IPS-NIHi7 (cell line): ENCODE measurements around the gene ANKH.

ENCODE experiments used
- DNase-seq: peaks from one replicate; pipeline ENCODE4 v3.0.0; 2012; ENCODE audit warnings: mixed read lengths; ENCODE audit errors: extremely low spot score

ANKH gene

DNA sequence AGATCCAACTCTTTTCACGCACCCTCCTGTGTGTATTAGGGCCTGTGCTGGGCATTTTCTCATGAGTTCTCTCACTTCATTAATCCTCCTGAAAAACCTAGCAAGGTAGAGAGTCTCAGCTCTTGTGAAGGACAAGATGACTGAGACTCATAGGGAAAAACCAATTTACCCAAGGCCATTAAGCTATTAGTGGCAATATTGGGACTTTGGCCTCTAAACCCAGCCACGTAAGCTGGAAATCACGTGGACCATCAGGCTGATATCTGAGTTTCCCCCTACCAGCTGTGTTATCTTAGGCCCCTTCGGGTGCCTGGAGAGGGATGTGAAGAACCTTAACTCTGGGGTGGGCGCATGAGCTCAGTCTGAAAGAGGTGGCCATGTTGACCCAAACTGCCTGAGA lies 80.7 kb downstream of the ANKH start:
- no peak for DNase-seq

DNA sequence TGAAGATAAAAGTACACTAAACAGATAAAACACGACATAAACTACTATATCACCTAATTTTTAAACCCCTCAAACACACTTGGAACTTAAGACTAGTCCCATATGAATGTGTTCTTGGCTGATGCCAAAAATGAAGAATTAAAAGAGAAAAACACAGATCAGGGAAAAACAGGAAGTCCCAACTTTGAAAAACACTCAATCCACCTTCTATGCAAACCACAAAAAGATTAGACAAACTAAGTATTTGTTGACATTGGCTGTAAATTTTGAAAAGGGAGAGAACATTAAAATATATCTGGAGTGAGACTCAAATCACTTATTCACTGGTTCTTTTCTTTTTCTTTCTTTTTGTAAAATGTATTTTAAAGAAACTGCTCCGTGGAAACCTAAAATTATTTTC lies 81.4 kb downstream of the ANKH start:
- no peak for DNase-seq

DNA sequence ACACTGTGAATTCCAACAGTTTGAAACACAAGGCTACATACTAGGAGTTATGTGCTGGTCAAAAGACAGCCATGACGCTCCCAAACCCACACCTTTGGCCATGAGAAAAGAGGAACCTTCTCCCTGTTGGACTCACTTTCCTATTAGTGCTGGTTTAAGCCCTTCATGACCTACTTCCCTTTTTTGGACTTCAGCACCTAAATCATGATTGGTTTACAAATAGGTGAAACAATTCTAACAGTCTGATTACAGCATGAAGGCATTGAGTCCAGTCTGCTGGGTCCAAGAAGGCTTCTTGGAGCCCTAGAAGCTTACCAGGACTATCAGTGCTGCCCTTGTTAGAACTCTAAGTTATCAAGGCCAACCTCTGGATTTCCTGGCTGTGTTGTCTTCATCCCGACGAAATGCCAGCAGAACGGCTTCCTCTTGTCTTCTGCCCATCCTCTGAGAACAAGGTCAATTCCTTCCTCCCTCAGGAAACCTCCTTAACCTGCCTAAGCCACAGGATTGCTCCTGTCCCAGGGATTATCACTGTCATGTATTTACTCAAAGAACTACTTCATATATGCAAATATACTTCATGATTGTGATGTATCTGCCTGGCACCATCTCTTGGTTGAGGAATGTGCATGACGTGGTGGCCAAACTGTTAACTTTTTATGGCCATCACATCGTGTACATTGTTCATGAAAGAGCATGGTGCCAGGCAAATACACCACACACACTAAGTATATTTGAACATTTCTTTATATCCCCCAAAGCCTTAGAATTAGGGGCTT lies 83.6 kb downstream of the ANKH start:
- no peak for DNase-seq

DNA sequence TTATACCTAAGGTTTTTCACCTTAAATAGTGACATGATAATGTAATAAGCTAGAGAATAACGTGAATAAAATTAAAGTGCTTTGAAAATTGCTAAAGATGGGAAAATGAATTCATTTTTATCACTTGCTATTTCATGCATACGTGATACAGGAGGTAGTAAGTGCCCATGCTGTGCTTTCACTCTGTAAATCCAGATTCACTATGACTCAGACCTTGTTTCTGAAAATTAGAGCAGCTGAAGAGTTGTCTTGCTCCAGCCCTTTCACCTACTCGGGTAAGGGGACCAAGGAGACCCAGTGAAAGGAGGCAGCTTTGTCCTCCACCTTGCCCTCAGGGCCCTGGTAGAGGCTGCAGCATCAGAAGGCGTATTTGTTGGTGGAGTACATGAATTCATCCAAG lies 87.9 kb downstream of the ANKH start:
- DNase-seq: no peak

DNA sequence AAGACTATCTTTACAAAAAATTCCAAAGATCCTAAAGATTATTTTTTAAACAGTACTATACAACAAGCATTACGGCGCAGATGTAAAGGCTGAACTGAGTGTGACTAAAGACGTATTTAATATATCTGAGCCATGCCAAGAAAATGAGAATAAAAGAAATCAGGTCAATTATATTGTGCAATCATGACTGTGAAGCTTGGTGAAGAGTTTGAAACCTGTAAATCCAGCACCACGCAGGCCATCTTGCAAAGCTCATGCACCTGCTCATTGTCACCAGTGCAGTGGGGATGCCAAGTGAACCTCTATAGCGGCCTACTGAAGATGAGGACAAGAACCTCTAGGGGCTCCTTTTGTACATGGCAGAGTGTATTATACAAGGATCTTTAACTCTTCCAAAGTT lies 89.0 kb downstream of the ANKH start:
- DNase-seq: no peak

DNA sequence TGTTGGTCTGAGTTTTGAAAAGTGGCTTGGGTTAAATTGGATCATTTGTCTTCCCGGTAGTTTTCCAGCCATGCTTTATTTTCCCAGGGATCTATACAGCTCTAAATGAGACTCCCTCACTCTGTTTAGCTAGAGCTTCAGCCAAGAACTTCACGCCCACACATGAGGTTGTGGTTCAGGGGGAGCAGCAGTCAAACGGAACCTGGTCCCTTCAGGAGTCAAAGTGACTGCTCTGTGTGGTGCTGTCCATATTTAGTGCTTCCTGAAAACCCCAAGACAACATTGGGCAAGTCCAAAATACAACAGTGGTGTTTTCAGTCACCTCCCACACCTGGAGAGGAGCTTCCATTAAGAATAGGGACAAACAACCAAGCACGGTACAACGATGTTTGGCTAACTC lies 90.5 kb downstream of the ANKH start:
- DNase-seq: no peak

DNA sequence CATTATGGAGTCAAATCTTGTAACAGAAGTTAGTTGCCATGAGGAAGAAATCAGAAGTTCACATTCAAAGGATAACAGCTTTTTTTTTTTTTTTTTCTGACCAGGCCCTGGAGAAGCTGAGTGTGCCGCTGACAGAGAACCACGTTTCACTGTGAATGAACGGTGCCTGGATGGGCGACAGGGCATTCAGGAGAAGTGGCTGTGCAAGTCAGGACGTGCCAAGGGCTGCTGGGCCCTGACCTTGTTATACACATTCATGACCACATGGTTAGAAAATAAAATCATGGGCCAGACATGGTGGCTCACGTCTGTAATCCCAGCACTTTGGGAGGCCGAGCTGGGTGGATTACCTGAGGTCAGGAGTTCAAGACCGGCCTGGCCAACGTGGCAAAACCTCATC lies 91.6 kb downstream of the ANKH start:
- no peak for DNase-seq

DNA sequence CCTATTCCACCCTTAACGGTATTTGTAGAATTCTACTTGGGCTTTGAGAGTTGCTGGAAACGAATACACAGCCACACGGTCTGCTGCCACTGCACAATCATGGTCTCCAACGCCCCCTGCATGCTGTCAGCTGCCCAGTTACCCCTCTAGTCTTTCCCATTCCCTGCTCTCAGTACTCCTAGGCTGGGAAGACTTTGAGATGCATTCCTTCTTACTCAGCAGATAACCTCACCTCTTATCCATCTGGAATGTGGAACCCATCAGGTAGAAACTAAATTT lies 92.8 kb downstream of the ANKH start:
- DNase-seq: peak; percentile 46

DNA sequence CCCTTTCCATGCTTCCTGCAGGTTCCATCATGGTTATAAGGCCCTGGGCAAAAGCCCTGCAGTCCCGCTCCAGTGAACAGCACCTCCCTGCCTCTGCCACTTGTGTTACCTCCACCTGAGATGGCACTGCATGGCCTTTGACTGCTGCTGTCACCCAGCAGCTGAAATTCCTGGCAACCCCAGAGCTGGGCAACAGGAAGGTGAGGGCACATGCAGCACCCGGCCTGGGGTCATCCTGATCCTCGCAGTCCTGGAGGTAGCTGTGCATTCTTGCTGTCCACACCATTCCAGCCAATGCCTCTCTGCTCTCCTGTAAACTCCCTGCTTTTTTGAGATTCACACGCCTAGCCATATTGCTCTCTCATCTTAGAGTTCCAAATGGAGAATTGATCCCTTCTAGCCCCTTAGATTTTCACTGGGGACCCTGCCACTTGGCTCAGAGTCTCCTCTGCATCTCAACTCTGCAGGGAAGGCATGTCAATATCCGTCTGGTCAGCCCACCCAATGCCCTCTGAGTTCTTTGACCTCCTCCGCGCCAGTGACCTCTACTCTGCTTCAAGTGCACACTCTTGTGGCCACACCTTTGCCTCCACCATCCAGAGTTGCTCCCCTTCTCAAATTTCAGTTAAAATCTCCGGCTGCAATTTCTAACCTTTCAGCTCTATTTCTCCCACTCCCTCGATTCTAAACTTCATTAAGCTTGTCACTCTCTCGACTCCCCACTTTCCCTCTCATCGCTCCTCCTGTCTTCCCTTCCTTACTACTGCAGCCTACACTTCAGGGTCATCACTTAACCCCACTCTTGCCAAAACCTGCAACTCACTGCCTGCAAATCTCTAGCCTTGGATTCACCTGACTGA lies 93.4 kb downstream of the ANKH start:
- no peak for DNase-seq

DNA sequence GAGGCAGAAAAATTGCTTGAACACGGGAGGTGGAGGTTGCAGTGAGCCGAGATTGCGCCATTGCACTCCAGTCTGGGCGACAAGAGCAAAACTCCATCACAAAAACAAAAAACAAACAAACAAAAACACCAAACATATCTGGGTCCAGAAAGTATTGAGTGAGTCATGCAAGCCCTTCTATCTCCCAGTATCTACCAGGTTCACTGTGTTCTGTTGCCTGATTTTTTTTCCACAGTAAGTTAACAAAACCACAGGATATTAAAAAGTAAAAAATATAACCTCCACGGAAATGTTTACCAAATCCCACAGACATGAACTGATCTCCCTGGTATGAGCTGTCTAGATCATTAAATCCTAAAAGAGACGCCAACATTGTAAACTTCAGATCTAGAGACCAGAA lies 94.4 kb downstream of the ANKH start:
- no peak for DNase-seq

DNA sequence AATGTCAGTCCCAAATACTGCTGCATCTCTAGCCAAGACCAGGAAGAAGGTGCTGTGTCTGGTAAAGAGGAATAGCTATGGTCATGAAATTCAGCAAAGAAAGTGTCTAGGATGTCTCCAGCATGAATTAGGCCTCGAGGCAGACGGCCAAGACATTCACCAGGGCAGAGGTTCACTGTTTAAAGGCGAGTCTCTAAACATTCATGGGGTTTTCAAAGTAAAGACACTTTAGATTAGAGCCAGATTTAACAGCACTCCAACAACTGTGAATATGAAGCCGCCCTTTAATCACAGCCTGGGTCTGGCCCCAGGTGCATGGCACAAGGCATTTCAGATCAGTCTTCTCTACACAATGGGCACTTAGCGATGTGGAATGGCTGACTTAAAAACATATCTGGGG lies 95.0 kb downstream of the ANKH start:
- DNase-seq: no peak

DNA sequence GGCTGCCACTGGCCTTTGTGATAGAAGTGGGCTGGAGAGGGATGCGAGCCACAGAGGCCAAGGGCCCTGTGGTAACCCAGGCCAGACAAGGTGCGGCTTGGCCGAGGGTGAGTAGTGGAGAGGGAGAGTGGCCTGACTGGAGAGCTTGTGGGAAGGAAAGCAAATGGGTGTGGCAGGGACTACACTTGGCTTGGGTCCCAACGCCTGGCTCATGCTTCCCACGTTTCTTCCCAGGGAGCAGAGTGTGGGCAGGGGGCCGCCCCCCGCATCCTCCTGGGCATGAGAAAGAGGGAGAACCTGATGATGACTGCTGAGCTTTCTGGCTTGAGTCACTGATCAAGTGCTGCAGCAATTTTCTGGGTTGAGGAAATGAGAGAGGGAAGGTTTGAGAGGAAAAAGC lies 95.7 kb downstream of the ANKH start:
- DNase-seq: no peak

DNA sequence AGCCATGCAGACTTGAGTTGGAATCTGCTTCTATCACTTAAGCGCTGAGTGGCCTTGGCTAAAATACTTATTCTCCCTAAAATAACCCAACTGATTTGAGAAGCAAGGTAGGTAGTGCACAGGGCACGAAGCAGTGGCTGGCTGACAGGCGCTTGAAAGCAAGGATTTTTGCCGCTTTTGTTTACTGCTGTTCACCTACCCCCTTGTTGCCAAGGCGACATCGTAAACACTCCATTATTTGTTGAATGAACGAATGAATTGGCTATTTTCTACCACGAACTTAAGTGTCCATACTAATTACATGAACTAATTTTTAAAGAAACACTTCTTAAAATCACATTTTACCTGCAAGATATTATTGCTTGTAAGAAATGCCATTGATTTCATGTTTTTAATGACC lies 98.0 kb downstream of the ANKH start:
- DNase-seq: peak; percentile 33

DNA sequence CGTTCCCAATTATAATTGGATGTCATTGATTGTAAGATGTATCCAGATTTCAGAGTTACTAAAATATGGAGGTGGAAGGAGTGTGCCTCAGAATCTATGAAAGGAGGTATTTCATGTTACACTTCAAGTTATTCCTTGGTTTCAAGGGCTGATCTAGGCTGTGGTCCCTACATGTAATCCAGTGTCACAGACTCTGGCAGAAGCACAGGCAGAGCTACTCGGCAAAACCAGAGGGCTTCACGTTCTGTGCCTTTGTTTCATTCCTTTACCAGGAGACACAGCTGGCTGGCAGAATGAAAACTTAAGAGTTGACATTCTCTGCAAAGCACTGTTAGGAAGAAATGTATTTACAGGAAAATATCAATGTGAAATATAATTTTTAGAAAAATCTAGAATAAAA lies 99.6 kb downstream of the ANKH start:
- DNase-seq: no peak

DNA sequence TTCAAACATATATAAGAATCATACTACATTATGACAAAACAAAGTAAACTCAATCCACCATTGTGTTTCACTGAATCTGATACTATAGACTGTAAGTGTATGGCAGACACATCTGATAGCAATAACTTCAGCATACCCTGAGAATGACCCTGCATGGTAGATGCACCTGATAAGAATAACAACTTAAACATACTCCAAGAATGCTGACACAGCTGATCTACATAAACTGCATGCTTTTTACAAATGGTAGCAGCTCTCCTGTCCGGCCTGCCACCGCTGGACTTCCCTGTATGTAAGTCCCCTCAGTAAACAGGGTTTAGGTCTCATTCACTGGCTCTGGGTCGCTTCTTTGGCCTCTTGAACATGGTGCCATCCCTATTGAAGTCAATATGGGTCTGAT lies 100.4 kb downstream of the ANKH start:
- no peak for DNase-seq

DNA sequence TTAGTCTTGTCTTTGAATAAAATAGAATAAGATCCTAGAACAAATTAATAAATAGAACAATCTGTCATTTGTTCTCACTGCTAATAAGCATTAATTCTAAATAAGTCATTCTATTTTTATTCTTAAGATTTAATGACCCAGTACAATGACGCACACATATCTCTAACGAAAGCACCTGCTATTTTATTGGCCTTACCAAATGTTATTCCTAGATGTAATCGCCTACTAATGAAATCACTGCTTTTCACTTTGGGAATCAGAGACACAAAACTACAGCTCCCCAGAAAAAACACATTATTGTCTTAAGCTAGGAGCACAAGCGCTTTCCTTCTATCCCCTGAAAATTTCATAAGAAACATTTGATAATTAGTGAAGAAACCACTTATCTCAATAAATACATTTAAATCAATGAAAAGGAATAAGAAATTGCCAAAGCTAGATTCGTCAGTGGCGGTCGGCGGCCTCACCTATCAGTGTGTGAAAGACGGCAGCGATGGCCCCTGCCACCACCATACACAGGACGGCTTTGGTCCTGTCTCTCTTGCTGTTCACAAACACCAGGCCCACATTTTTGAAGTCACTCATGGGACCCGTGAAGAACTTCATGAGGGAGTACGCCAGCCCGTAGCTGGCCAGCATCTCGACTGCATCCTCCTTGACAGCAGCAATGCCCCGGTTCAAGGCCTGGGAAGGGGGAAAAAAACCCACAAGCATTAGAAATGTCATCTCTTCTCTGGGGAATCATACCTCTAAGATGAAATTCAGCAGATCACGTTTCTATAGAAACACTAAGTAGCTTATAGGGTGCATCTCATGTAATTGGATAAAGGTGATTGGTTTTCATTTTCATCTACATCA lies 102.8 kb downstream of the ANKH start:
- no peak for DNase-seq

DNA sequence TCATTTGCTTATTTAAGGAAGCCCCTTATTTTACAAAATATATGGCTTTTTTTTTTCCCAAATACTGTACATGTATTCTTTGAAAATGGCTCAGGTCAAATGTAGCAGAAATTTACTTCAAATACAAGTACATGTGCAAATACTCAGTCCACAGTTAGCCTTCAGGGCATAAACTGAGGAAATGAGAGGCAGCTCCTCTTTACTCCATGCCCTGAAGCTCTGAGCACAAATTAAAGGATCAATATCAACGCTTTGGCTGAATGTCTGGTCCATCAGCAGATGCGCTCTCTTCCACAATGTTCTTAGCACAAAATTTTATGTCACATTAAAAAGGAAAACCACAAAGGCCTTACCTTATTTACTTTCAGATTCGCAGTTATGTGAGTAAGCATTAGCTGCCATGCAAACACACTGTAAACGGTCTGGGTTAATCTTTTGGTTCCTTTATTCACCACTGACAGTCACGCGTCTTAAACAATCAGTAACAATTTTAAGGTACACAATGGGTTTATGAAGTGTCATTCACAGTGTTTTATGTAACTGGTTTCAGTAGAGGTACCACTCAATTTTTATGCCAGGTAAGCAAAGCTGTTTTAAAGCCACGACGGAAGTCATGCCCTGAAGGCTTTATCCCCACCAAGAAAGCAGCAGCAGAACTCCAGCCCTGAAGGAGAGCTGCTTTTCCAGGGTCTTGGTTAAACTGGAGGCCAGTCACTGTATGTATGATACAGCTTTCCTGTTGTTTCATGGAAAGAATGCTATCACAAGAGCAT lies 103.7 kb downstream of the ANKH start:
- no peak for DNase-seq

DNA sequence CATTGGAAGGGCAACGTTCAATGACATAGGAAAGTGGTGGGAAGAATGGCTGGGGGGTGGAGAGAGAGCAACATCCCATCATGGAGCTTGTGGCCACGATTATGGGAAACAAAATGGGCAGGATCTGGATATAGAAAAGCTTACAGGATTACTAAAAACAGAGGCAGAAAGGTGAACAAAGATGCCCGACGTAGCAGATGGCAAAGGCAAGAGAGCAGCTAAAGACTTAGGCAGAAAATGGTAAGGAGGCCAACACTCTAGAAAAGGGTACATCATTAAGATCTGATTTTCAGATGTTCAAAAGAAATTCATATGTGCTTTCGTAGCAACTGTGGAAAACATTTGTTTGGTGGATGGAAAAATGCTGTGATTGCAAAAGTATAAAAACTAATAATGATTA lies 104.5 kb downstream of the ANKH start:
- DNase-seq: no peak

DNA sequence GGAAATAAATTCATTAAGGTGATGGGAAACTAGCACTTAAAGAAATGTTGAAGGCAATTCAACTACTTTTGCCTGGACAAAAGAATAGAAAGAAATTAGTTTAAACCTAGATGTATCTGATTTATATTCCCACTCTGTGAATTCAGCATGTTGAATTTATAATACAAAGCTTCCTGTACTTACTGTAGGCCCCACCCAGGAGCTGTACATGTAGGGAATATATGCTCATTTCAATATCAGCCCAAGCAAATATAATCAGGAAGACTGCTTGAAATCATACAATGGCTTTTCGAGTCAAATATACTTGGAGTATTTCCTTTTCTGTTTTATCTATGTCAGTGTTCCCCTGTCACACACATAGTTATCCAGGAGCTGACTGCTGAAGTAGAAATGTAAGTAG lies 105.0 kb downstream of the ANKH start:
- DNase-seq: no peak

DNA sequence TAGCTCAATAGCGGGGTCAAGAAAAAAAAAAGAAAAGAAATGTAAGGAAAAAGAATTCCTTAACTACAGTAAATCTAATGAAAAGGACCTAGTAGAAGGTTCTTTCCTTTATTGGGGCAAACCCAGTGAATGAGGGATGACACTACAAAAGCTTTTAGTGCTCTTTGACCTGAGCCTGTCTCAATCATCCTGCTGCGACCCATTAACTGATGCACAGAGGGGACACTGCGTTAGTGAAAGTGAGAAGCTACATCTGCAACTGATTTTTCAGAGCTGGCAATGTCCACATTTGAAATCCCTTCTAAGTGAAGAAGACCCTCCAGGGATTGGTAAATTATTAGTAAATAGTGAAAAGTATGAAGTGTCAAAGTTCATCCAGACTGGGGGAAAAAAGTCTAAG lies 106.0 kb downstream of the ANKH start:
- no peak for DNase-seq

DNA sequence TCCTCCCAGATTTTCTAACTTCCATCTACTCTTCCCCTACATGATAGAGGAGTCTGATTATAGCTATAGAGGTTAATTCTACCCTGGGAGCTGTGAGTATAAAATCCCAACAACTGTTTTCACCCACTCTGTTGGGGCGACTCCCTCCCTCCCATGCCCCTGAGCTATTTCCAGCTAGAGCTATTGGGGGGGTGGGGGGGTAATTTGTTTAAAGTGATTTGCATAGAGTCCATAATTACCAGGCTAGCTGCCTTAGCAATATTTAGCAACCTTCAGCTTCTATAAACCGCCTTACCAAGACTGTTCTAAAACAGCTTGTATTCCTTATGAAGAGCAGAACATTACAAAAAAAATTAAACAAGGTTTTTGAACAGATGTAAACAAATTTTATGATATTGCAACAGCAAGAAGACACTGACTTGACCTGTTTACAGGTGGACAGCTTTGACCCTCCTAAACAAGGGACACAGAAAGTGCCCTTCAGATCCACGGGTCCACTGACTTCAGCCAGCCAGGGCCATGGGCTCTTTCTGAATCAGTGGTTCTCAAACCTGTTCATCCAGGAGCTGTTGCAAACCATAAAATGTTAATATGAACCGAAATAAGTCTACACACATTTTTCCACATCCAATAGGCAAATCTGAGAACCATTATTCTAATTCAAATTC lies 108.9 kb downstream of the ANKH start:
- DNase-seq: no peak
